C4-2B (cell line): ENCODE data around the gene SREBF2.
A peak's percentile ranks its signal among the peaks of the same experiment; 100 is the strongest.

Experiments
- H3K27ac ChIP-seq: fragments of 450-650 bp; 2 replicates; pipeline ENCODE4 v1.5.1; 2017
- ZFX ChIP-seq: fragments of 450-650 bp; IDR thresholded peaks from 2 replicates; pipeline ENCODE4 v1.6.1; 2017
- TF ChIP-seq, protein P1 (sequence below): fragments of 450-650 bp; conservative IDR thresholded peaks from 2 replicates; pipeline ENCODE4 v1.5.1; 2017; ENCODE audit warnings: mild to moderate bottlenecking

SREBF2 gene

DNA sequence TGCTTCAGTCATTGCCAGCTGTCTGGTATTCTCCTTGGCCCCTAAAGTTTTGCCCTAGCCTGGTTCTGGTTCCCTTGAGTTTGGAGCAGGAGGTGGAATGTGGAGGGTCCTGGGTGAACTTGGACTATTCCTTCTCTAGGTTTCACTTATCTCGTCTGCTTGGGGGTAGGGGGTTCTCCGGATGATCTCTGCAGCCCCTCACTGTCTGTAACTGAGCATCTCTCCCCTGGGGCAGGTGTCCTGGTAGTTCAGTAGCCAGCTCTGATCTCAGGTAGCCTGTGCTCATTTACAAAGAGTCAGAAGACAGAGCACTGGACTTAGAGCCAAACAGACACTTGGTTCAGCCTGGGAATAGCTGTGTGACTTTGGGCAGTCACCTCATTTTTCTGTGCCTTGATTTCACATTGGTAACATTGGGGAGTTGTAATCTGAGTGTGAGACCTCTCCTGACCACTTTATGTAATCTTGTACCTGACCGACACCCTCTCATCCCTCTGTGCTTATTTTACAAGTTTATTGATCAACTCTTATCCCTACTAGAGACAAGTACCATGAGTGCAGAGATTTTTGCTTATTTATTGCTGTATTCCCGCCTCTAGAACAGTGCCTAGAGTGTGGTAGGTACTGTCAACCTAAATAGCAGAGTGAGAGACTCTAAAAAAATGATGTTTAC, 31.6 kb upstream of the SREBF2 start:
- TF ChIP-seq, protein P1, sequence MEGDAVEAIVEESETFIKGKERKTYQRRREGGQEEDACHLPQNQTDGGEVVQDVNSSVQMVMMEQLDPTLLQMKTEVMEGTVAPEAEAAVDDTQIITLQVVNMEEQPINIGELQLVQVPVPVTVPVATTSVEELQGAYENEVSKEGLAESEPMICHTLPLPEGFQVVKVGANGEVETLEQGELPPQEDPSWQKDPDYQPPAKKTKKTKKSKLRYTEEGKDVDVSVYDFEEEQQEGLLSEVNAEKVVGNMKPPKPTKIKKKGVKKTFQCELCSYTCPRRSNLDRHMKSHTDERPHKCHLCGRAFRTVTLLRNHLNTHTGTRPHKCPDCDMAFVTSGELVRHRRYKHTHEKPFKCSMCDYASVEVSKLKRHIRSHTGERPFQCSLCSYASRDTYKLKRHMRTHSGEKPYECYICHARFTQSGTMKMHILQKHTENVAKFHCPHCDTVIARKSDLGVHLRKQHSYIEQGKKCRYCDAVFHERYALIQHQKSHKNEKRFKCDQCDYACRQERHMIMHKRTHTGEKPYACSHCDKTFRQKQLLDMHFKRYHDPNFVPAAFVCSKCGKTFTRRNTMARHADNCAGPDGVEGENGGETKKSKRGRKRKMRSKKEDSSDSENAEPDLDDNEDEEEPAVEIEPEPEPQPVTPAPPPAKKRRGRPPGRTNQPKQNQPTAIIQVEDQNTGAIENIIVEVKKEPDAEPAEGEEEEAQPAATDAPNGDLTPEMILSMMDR: no peak
- TF ChIP-seq ZFX: no peak
- H3K27ac ChIP-seq: peak overlapping the region; percentile 90

DNA sequence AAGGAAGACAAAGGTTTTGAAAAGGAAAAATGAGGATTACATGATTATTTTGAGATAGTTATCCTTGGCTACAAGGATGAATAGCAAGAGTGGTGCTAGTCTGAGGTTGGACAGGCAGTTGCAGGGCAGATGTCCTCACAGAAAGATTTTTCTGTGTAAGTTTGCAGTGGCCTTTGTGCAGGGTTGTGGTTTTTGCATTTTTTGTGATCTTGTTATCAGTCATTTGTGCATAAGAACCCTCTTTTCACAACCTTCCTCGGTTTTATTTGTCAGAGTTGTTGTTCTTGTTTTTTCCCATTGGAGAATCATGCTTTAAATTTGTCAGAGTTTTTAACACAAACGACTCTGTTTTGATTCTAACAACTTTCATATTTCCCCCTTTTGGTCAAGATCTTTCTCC, 31.0 kb upstream of the SREBF2 start:
- TF ChIP-seq ZFX: no peak
- TF ChIP-seq, protein P1: no peak
- no peak overlapping the region for H3K27ac ChIP-seq

DNA sequence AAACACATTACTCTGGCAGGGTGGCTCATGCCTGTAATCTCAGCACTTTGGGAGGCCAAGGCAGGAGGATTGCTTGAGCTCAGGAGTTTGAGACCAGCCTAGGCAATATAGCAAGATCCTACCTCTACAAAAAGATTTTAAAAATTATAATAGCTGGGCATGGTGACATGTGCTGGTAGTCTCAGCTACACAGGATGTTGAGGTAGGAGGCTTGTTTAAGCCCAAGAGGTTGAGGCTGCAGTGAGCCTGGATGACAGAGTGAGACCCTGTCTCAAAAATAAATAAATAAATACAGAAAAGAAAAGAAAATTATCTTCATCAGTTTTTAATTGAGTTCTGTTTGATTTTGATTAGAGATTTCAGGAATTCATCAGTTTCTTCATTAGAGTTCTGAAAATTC, 27.3 kb upstream of the SREBF2 start:
- no peak overlapping the region for H3K27ac ChIP-seq
- TF ChIP-seq, protein P1: no peak
- no peak for TF ChIP-seq ZFX

DNA sequence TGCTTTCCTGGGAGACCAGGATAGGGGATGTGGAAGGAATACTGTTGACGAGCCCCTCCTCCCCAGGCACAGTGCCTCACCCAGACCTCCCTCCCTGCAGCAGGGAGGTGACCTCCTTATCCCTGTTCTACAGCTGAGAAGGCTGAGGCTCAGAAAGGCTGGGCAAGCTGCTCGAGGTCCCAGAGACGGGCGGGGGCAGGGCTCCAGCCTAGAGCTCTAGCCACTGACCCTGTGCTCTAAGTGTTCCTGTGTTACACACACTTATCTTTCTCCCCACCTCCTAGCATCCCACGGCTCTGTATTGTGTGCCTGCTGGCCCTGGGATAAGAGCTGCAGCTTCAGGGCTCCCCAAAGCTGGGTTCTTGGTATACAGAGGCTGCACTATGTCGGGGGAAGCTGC, 24.5 kb upstream of the SREBF2 start:
- TF ChIP-seq, protein P1: no peak
- TF ChIP-seq ZFX: no peak
- H3K27ac ChIP-seq: no peak overlapping the region

DNA sequence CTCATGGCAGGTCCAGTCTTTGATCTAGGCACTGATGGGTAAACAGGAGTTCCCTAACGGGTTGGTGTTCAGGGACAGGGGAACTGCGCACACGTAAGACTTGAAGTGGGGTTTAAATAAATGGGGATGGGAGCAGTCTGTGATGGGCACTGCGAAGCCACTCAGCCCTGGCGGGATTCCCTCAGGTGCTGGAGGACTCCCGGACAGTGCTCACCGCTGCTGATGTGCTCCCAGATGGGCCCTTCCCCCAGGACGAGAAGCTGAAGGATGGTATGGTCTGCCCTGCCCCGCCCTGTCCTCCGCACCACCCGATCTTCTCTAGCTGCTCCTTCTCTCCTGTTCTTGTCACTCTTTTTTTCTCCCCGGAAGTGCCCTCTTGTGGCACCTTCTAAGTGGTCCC, 22.9 kb upstream of the SREBF2 start:
- no peak overlapping the region for H3K27ac ChIP-seq
- TF ChIP-seq, protein P1: no peak
- no peak for TF ChIP-seq ZFX

DNA sequence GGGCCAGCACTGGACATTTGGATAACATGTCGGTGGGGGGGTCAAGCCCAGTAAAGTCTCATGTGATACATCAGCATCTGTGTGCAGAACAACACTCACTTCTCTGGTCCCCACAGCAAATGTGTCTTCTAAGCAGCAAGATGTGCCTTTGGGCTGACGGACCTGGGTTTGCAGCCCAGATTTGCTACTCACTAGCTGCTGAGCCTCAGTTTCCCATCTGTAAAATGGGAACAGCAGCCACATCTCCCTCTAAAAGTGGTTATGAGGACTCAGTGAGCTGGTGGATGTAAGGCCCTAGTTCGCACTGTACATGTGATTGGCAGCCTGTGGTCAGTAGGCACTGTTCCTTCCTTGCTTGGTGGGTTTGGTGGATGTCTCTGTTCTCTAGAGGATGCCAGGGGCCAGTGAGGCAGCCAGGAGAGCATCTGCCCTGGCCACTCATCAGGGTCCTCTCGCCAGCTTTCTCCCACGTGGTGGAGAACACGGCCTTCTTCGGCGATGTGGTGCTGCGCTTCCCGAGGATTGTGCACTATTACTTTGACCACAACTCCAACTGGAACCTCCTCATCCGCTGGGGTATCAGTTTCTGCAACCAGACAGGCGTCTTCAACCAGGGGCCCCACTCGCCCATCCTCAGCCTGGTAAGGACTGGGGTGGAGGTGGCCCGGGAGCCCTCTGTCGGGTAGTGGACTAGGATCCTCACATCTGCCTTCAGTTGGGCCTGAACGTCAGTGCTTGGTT, 19.9 kb upstream of the SREBF2 start:
- H3K27ac ChIP-seq: no peak overlapping the region
- TF ChIP-seq, protein P1: no peak
- no peak for TF ChIP-seq ZFX

DNA sequence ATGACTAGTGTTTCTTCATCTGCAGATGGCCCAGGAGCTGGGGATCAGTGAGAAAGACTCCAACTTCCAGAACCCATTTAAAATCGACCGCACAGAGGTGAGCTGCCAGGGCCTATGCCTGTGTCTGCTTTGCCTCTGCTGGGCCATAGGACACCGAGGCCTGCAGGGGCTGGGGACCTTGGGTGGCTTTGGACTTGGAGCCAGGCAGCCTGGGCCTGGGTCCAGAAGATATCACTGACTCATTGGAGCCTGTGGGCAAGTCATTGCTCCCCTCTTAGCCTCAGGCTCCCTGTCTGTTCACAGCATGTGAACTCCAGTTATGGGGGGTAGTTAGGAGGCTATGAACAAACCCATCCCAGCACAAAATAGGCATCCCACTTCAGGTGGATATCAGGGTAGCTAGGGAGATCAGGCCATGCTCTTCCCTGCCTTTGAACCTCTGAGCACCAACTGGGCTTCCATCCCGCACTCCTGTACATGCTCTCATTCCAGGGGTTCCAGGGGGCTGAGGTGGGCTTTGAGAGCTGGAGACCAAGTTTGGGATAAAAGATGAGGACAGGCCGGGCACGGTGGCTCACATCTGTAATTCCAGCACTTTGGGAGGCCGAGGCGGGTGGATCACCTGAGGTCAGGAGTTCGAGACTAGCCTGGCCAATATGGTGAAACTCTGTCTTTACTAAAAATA, 19.0 kb upstream of the SREBF2 start:
- no peak overlapping the region for H3K27ac ChIP-seq
- TF ChIP-seq, protein P1: no peak
- no peak for TF ChIP-seq ZFX
